AG09319 (cell line): ENCODE measurements around the gene SOCS7.

Experiments used
- DNase-seq: peaks from one replicate; pipeline ENCODE4 v3.0.0-alpha.2; 2010; ENCODE audit warnings: low read depth; ENCODE audit errors: extremely low read depth
- TF ChIP-seq, protein P1 (sequence below): IDR thresholded peaks from 2 replicates; pipeline ENCODE4 v1.5.1; 2011; ENCODE audit warnings: low read depth, mild to moderate bottlenecking, inconsistent platforms, low read length, moderate library complexity

The SOCS7 gene

GRCh38 chr17:38345743-38346142 lies 5.9 kb upstream of the SOCS7 start:
- TF ChIP-seq, protein P1, sequence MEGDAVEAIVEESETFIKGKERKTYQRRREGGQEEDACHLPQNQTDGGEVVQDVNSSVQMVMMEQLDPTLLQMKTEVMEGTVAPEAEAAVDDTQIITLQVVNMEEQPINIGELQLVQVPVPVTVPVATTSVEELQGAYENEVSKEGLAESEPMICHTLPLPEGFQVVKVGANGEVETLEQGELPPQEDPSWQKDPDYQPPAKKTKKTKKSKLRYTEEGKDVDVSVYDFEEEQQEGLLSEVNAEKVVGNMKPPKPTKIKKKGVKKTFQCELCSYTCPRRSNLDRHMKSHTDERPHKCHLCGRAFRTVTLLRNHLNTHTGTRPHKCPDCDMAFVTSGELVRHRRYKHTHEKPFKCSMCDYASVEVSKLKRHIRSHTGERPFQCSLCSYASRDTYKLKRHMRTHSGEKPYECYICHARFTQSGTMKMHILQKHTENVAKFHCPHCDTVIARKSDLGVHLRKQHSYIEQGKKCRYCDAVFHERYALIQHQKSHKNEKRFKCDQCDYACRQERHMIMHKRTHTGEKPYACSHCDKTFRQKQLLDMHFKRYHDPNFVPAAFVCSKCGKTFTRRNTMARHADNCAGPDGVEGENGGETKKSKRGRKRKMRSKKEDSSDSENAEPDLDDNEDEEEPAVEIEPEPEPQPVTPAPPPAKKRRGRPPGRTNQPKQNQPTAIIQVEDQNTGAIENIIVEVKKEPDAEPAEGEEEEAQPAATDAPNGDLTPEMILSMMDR = no peak
- DNase-seq = no peak

DNA sequence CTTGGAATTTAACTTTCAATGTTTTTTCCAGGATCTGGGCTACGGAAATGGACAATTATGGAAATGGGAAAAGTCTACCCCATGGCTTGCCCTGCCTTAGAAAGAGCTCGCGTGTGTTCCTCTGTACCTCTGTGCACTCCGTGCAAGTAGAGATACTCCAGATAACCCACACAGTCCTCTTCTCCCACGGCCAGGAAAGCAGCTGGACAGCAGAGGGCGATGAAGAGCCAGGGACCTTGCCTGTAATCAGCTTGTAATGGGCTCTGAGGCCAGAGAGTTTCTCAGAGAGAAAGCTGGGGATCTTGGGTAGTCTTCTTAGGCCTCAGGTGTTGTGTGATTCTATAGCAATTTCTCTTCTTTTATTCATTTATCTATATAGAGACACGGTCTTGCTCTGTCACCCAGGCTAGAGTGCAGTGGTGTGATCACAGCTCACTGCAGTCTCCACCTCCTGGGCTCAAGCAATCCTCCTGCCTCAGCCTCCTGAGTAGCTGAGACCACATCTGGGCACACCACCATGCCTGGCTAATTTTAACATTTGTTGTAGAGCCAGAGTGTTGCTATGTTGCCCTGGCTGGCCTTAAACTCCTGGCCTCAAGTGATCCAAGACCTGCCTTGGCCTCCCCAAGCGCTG lies 2.4 kb upstream of the SOCS7 start:
- DNase-seq = peak; percentile 44
- TF ChIP-seq, protein P1 = peak; percentile 100

DNA sequence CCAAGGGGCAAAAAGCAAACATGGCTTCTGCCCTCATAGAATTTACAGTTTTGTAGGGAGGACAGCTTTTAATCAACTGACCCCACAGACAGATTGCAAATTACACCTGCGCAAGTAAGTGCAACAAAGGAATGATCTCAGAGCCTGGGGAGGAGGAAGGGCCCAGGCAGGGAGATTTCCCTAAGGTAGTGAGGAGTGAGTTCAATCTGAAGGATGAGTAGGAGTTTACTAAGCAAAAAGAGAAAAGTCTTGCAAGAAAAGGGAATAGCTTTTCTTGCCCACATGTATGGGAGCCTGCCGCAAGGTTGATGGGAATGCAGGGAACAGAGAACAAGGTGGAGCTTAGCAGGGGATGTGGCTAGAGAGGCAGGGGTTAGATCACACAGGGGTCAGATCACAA lies 1.6 kb upstream of the SOCS7 start:
- DNase-seq = no peak
- TF ChIP-seq, protein P1 = no peak

DNA sequence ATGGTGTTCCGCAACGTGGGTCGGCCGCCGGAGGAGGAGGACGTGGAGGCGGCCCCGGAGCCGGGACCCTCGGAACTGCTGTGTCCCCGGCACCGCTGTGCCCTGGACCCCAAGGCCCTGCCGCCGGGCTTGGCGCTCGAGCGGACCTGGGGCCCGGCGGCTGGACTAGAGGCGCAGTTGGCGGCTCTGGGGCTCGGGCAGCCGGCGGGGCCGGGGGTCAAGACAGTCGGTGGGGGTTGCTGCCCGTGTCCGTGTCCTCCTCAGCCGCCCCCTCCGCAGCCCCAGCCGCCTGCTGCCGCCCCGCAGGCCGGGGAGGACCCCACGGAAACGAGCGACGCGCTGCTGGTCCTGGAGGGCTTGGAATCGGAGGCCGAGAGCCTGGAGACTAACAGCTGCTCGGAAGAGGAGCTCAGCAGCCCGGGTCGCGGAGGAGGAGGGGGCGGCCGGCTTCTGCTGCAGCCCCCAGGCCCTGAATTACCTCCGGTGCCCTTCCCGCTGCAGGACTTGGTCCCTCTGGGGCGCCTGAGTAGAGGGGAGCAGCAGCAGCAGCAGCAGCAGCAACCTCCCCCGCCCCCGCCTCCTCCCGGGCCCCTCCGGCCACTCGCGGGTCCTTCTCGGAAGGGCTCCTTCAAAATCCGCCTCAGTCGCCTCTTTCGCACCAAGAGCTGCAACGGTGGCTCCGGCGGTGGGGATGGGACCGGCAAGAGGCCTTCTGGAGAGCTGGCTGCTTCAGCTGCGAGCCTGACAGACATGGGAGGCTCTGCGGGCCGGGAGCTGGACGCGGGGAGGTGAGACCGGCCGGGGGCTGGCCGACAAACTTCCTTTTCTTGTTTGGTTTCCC lies 821 bp downstream of the SOCS7 start:
- TF ChIP-seq, protein P1 = no peak
- DNase-seq = no peak

GRCh38 chr17:38353086-38353604 lies 1.5 kb downstream of the SOCS7 start:
- TF ChIP-seq, protein P1 = no peak
- no peak for DNase-seq

DNA sequence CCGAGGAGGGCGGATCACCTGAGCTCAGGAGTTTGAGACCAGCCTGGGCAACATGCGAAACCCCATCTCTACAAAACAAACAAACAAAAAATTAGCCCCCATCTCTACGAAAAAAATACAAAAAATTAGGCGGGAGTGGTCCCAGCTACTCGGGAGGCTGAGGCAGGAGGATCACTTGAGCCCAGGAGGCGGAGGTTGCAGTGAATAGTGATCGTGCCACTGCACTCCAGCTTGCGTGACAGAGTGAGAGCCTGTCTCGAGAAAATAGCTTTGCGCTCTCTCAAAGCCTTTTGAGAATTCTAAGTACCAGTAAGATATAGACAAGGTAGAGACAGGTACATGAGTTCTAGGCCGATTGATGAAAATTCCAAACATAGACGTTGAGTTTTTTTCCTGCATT lies 2.0 kb downstream of the SOCS7 start:
- TF ChIP-seq, protein P1 = no peak
- DNase-seq = no peak

- no peak for DNase-seq
- TF ChIP-seq, protein P1 = no peak
Measured at GRCh38 chr17:38354466-38354865, 2.8 kb downstream of the SOCS7 start.
